Measurements from ENCODE around the gene LRRC74A. TPM values are rescaled to one million over a fixed set of nuclear protein-coding genes. Genes with fewer than 3 reads are reported as not detected.

The LRRC74A gene
- not detected in 2 replicates for total RNA-seq

GRCh38 chr14:76826122-76826521 is at the start of gene LRRC74A:
Gene LRRC74A, plus strand, starts transcription at chr14:76826408. Its CDS starts 290 bp downstream, at chr14:76826698.

GRCh38 chr14:76812422-76813383 is 13.5 kb upstream of the LRRC74A start, which contains the start of gene ANGEL1:
Gene ANGEL1, minus strand, starts transcription at chr14:76812882. Its CDS starts 55 bp downstream, at chr14:76812827.

Other genes starting within 250 kb of the LRRC74A start
- gene VASH1, start 64.9 kb upstream of the LRRC74A start, total RNA-seq, result 2.7 and 3.9 TPM in 2 replicates
- gene ANGEL1, start 13.5 kb upstream of the LRRC74A start, total RNA-seq, result 5.4 and 9.3 TPM in 2 replicates
- 18.8 and 26.5 TPM in 2 replicates for gene IRF2BPL, start 202.3 kb downstream of the LRRC74A start, total RNA-seq